NB4 (cell line): ENCODE data around the gene SALL3.

Source experiments
- CTCF ChIP-seq: IDR thresholded peaks from one replicate; pipeline ENCODE4 v1.5.1; 2012; ENCODE audit warnings: low read depth, low read length
- POLR2A ChIP-seq: IDR thresholded peaks from 2 replicates; pipeline ENCODE4 v1.6.1; 2011; ENCODE audit warnings: mild to moderate bottlenecking; ENCODE audit not compliant: insufficient read length; ENCODE audit errors: extremely low read depth

- TF ChIP-seq CTCF (no peak), POLR2A (no peak)
Measured at GRCh38 chr18:78983512-78983911, 3.9 kb downstream of the SALL3 start.
